Muscle layer of duodenum (tissue), 2 donors: ENCODE data around the gene CHRM5.

Experiments used
- H3K27ac ChIP-seq: one replicate; pipeline ENCODE4 v1.7.0; 2013; ENCODE audit warnings: mild to moderate bottlenecking, low read length
- H3K27me3 ChIP-seq: one replicate; pipeline ENCODE4 v1.7.0; 2013; ENCODE audit warnings: low read depth, mild to moderate bottlenecking, control low read depth, low read length
- H3K36me3 ChIP-seq, 2 donors: one replicate each; pipeline ENCODE4 v1.7.0; 2013; ENCODE audit warnings: low read length in 2 of 2, control low read depth in 1 of 2, mild to moderate bottlenecking in 1 of 2; ENCODE audit not compliant: insufficient read depth in 2 of 2, control insufficient read depth in 1 of 2
- H3K4me1 ChIP-seq, 2 donors: one replicate each; pipeline ENCODE4 v1.7.0; 2013; ENCODE audit warnings: low read length in 2 of 2, mild to moderate bottlenecking in 2 of 2, control low read depth in 1 of 2, moderate library complexity in 1 of 2; ENCODE audit not compliant: insufficient read depth in 2 of 2, control insufficient read depth in 1 of 2
- H3K4me3 ChIP-seq, 2 donors: one replicate each; pipeline ENCODE4 v1.7.0; 2013; ENCODE audit warnings: low read length in 2 of 2, low read depth in 1 of 2, mild to moderate bottlenecking in 1 of 2
- H3K9me3 ChIP-seq, 2 donors: one replicate each; pipeline ENCODE4 v1.7.0; 2013; ENCODE audit warnings: low read length in 2 of 2, control low read depth in 1 of 2, mild to moderate bottlenecking in 1 of 2; ENCODE audit not compliant: control insufficient read depth in 1 of 2
- donor health status: healthy.

CHRM5 gene, protein sequence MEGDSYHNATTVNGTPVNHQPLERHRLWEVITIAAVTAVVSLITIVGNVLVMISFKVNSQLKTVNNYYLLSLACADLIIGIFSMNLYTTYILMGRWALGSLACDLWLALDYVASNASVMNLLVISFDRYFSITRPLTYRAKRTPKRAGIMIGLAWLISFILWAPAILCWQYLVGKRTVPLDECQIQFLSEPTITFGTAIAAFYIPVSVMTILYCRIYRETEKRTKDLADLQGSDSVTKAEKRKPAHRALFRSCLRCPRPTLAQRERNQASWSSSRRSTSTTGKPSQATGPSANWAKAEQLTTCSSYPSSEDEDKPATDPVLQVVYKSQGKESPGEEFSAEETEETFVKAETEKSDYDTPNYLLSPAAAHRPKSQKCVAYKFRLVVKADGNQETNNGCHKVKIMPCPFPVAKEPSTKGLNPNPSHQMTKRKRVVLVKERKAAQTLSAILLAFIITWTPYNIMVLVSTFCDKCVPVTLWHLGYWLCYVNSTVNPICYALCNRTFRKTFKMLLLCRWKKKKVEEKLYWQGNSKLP

DNA sequence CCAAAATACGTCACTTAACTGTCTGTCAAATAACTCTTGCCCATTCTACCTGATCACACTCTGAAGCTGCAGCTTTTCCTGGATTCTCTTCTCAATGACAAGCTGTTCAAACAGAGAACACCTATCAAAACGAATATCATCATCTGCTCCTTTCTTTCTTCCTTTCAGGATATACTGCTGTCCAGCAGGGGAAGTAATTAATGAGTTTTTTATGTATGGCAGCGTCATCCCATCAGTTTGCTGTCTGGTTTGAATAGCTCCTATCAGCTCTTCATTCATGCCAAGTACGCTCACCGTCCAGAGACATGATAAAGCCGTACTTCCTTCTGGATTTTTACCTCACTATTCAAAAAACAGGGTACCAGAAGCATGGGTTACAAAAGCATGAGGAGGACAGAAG, at the start of gene CHRM5:
Gene CHRM5, plus strand, starts transcription at position 274 of the 400 bp plus-strand sequence. CDS start 94,221 bp downstream, outside the sequence.
- Histone ChIP-seq H3K9me3 (no peaks in the 10 kb centered on the region), H3K36me3 (no peaks in the 10 kb centered on the region), H3K4me1 (no peaks in the 10 kb centered on the region), H3K27ac (no peak within 1 kb of the TSS), H3K27me3 (no peaks in the 10 kb centered on the region), H3K4me3 (no peak within 1 kb of the TSS)

DNA sequence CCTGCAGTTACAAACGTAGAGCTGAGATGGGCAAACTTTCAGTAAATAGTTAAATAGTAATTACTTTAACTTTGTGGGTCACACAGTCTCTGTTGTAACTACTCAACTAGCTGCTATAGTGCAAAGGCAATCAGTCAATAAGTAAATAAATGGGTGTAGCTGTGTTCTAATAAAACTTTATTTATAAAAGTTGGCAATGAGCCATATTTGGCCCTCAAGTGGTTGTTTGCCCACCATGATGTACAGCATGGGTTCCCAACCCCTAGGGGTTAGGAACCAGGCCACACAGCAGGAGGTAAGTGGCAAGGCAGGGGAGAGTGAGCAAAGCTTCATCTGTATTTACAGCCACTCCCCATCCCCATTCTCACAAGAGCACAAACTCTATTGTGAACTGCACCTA, 44.9 kb upstream of the CHRM5 start:
- no peak overlapping the region for H3K27ac ChIP-seq
- no peaks in the 10 kb centered on the region for H3K9me3 ChIP-seq
- H3K36me3 ChIP-seq, result no peaks in the 10 kb centered on the region

DNA sequence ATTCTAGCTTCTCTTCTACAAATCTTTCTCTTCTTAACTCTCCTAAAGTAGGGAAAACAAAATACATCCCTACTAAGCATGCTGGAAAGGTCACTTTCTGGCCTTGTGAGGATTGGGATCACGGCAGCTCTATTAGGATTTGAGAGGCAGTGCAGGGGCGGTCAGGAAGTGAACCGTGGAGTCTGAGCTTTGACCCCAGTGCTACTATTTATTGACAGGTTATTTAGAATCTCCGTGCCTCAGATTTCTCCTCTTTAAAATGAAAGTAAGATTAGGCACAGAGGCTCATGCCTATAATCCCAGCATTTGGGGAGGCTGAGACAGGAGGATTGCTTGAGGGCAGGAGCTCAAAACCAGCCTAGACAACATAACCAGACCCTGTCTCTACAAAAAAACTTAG, 42.0 kb upstream of the CHRM5 start:
- H3K4me3 ChIP-seq, result no peak overlapping the region

More for the DNA sequence above, 44.9 kb upstream of the CHRM5 start:
- H3K27me3 ChIP-seq, result no peaks in the 10 kb centered on the region
- H3K4me1 ChIP-seq, result no peaks in the 10 kb centered on the region
- H3K4me3 ChIP-seq, result no peak overlapping the region

DNA sequence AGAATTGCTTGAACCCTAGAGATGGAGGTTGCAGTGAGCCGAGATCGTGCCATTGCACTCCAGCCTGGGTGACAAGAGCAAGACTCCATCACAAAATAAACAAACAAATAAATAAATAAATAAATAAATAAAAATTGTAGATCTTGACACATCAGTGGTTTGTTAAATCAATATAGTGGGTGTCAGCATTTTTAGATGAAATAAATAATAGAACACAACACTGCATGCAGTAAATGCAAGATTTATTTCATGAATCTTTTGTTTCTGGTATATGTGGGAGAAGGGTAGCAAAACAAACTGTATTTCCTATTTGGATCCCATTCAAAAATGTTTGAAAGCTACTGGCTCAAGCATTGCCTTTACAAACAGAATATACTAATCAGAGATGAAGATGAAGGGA, 35.6 kb upstream of the CHRM5 start:
- Histone ChIP-seq H3K4me1 (peaks cover 0 to 3% of the 10 kb centered on the region in 2 donors), H3K27me3 (no peaks in the 10 kb centered on the region), H3K36me3 (no peaks in the 10 kb centered on the region), H3K9me3 (no peaks in the 10 kb centered on the region), H3K4me3 (no peak overlapping the region), H3K27ac (no peak overlapping the region)

More for the DNA sequence above, 42.0 kb upstream of the CHRM5 start:
- no peaks in the 10 kb centered on the region for H3K4me1 ChIP-seq
- H3K36me3 ChIP-seq, result no peaks in the 10 kb centered on the region
- no peaks in the 10 kb centered on the region for H3K9me3 ChIP-seq
- no peaks in the 10 kb centered on the region for H3K27me3 ChIP-seq
- H3K27ac ChIP-seq, result no peak overlapping the region

DNA sequence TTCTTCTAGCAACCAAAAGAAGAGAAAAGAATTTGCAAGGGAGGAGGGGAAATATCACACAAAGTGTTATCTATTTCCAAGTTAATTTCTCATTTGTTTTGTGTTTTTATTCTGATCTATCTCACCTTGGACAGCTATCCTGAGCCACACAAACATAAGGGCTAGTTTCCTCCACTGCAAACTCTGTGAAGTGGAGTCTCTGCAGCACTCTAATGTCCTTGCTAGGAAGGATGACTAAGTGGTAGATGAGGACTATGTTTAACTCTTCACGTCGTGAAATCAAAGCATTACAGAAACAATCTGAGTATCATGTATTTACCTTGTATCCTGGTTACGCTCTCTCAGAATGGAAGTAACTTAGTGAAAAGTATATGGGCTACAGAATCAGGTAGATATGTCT, 33.9 kb upstream of the CHRM5 start:
- Histone ChIP-seq H3K4me3 (no peak overlapping the region), H3K36me3 (no peaks in the 10 kb centered on the region), H3K4me1 (peaks cover 0 to 3% of the 10 kb centered on the region in 2 donors), H3K9me3 (no peaks in the 10 kb centered on the region), H3K27ac (no peak overlapping the region), H3K27me3 (no peaks in the 10 kb centered on the region)

DNA sequence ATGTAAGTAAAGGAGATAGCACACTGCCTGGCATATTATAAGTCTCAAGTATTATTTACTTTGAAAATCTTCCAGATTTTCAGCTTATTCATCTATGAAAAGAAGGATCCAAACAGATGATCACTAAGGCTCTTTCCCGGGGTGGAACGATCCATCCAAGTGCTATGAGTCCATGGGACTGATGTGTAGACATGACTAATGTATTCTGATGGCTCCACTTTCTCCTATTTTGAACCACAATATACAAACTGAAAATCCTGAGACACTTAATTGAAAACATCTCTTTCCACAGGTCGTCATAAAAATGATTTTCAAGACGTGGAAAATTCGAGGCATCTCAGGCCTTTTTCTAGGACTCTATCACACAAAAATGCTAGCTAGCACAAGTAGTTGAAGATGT, 33.4 kb upstream of the CHRM5 start:
- Histone ChIP-seq H3K27me3 (no peaks in the 10 kb centered on the region), H3K4me1 (peaks cover 0 to 3% of the 10 kb centered on the region in 2 donors), H3K9me3 (no peaks in the 10 kb centered on the region), H3K36me3 (no peaks in the 10 kb centered on the region), H3K27ac (no peak overlapping the region), H3K4me3 (no peak overlapping the region)

DNA sequence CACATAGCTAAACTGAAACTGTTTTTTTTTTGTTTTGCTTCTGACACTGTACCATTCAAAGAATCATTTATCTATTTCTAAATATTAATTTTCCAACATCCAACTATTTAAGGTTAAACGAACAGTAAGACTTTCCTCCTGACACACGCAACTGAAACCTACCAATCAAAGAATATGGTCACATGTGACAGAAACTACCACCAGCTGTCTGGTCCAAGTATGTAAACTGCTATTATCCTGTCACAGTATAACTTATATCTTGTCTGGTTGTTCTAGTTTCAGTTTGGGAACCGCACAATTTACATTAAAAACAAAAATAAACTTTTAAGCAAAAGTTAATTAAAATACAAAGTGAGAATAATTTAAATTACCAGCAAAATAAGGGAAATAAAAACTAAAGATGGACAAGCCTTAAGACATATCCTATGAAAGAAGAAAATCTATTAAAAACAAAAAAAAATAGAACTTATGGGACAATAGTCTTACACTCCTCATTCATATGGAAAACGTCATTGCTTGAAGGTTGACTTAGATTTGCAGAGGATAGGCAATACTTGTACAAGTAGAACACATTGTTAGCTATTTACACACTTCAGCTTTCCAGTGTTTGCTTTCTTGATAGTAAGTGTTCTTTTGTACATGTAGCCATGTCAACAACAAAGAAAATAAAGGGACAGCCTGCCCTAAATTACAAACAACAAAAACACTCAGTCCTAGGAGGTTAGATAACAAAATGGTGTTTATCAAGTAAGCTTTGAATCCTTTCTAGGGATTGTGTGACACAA, 26.8 kb upstream of the CHRM5 start:
- no peak overlapping the region for H3K4me3 ChIP-seq
- no peak overlapping the region for H3K27ac ChIP-seq
- H3K27me3 ChIP-seq, result no peaks in the 10 kb centered on the region
- no peaks in the 10 kb centered on the region for H3K4me1 ChIP-seq
- H3K9me3 ChIP-seq, result no peaks in the 10 kb centered on the region
- H3K36me3 ChIP-seq, result peaks cover 0 to 1% of the 10 kb centered on the region in 2 donors

DNA sequence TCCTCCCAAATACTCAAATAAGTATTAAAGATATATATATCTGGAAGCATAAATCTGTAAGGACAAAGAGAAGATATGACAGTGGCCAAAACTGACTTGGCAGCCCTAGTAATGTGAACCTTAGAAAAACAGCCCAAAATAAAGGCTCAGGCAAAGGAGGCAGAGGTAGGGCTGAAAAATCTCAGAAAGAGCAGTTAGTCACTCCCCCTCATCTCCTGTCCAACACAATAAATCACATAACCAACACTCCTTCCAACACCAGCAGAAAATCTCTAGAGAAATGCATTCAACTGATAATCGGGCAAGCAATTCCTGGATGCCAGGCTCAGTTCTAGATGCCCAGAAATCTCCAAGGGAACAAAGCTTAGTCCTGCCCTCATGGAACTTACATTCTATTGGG, 22.1 kb upstream of the CHRM5 start:
- no peak overlapping the region for H3K4me3 ChIP-seq
- H3K4me1 ChIP-seq, result no peaks in the 10 kb centered on the region
- no peak overlapping the region for H3K27ac ChIP-seq
- H3K36me3 ChIP-seq, result peaks cover 0 to 3% of the 10 kb centered on the region in 2 donors
- H3K27me3 ChIP-seq, result no peaks in the 10 kb centered on the region
- no peaks in the 10 kb centered on the region for H3K9me3 ChIP-seq

DNA sequence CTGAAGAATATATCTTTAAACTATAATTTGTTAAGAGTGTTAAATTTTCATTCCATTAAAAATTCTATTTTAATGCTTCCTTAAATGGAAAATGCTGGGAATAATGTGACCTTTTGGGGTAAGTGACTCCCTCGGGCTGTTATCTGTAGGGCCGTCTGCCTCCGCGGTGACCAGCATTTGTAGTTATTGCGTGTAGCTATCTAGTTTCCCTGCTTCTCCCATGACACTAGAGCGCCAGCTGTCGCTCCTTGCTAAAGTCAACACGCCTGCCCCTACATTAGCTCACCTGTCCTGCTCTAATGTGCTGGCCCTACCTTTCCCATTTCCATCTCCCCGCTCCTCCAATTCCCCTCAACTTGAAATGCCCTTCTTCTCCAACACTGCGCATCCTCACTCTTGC, 12.4 kb upstream of the CHRM5 start:
- Histone ChIP-seq H3K4me1 (no peaks in the 10 kb centered on the region), H3K4me3 (no peak overlapping the region)

DNA sequence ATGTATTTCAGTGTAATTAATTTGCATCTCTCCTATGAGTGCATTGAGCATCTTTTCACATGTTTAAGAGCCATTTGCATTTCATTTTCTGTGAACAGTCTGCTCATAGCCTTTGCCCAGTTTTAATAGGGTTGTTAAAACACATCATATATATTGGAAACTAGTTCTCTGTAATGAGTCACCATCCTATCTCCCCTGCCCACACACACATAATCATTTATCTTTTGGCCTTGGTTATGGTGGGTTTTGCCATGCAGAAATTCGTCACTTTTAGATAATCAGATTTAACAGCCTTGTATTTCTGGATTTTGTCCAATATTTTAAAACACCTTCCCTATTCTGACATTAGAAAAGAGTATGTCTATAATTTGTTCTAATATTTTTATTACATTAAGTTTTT, 11.9 kb upstream of the CHRM5 start:
- Histone ChIP-seq H3K4me1 (no peaks in the 10 kb centered on the region), H3K36me3 (no peaks in the 10 kb centered on the region), H3K27me3 (no peaks in the 10 kb centered on the region), H3K9me3 (peaks cover 0 to 2% of the 10 kb centered on the region in 2 donors), H3K4me3 (no peak overlapping the region), H3K27ac (no peak overlapping the region)

More for the DNA sequence above, 12.4 kb upstream of the CHRM5 start:
- Histone ChIP-seq H3K9me3 (peaks cover 0 to 2% of the 10 kb centered on the region in 2 donors), H3K36me3 (no peaks in the 10 kb centered on the region), H3K27me3 (no peaks in the 10 kb centered on the region), H3K27ac (no peak overlapping the region)

DNA sequence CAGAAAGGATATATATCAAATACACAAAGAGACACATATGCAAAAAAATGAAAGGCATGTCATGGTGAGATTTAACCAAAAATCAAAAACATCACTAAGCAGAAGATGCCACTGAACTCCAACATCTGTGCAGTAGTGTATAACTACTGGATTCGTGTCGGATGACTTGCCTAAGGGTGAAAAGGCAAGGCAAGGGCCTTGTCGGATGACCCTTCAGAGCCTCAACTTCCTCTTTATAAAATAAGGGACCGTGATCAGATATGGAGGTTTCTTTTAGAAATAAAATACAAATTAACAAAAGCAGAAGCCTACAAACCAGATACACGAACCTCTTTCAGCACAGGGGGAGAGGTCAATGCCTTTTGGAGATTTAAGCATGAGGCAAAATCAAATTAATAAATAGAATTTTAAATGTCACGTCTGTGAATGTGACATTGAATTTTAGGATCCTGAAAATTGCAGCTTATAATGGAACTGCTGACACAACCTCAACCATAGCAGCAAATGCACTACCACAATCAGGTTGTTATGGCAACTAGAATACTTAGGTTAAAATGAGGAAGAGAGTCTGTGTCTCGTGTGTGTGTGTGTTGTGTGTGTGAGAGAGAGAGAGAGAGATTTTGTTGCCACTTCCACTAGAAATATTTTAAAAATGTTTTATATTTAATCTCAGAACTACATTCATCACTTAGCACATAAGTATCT, 8.3 kb upstream of the CHRM5 start:
- Histone ChIP-seq H3K36me3 (no peaks in the 10 kb centered on the region), H3K4me3 (no peak overlapping the region), H3K9me3 (no peaks in the 10 kb centered on the region), H3K27ac (no peak overlapping the region), H3K4me1 (no peaks in the 10 kb centered on the region), H3K27me3 (no peaks in the 10 kb centered on the region)
